ENCODE data around the gene ZFPL1.

DNA sequence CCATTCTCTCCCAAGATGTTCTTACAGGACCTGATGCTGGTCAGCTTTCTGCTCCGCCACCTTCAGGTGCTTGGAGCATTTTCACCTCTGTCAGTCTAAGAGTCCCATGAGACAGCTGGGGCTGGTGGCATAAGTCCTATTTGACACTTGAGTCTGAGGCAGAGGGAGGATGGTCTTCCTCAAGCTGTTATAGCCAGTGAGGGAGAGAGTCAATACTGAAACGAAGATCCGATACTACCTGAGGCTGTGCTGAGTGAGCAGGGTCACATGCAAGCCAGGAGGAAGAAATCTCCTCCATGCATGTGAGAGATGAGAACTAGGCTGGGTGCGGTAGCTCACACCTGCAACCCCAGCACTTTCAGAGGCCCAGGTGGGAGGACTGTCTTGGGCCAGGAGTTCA is 5.6 kb downstream of the ZFPL1 start:
- TF ChIP-seq, protein P1, sequence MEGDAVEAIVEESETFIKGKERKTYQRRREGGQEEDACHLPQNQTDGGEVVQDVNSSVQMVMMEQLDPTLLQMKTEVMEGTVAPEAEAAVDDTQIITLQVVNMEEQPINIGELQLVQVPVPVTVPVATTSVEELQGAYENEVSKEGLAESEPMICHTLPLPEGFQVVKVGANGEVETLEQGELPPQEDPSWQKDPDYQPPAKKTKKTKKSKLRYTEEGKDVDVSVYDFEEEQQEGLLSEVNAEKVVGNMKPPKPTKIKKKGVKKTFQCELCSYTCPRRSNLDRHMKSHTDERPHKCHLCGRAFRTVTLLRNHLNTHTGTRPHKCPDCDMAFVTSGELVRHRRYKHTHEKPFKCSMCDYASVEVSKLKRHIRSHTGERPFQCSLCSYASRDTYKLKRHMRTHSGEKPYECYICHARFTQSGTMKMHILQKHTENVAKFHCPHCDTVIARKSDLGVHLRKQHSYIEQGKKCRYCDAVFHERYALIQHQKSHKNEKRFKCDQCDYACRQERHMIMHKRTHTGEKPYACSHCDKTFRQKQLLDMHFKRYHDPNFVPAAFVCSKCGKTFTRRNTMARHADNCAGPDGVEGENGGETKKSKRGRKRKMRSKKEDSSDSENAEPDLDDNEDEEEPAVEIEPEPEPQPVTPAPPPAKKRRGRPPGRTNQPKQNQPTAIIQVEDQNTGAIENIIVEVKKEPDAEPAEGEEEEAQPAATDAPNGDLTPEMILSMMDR (IDR thresholded peaks at IDR 0.05; ENCODE audit: extremely low read depth in 1 of 2, insufficient read depth in 1 of 2, low read depth in 1 of 2, low read length in 2 of 2), result no peak
- no peak for TF ChIP-seq POLR2A (IDR thresholded peaks at IDR 0.05; ENCODE audit: low read depth, low read length)
- TF ChIP-seq JUN (IDR thresholded peaks at IDR 0.05; ENCODE audit: borderline replicate concordance, insufficient read depth, insufficient read length, low read depth), result no peak
- no peak for TF ChIP-seq MYC (IDR thresholded peaks at IDR 0.05; ENCODE audit: low read depth, low read length)
- TF ChIP-seq POLR2AphosphoS5 (IDR thresholded peaks at IDR 0.05; ENCODE audit: insufficient read depth, low read depth, low read length), result no peak
- no peak for TF ChIP-seq EZH2 (IDR thresholded peaks at IDR 0.05; ENCODE audit: borderline replicate concordance, low read depth, low read length, severe bottlenecking)
- TF ChIP-seq, protein P2, sequence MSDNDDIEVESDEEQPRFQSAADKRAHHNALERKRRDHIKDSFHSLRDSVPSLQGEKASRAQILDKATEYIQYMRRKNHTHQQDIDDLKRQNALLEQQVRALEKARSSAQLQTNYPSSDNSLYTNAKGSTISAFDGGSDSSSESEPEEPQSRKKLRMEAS (IDR thresholded peaks at IDR 0.05; ENCODE audit: insufficient read depth, insufficient read length), result no peak

All from endothelial cell of umbilical vein (primary cell).